NCI-H526 (cell line): ENCODE data around the gene APMAP.

Experiments used
- DNase-seq, 2 experiments: peaks; one replicate each; lab custom pipeline; 2025; lab: John Stamatoyannopoulos, UW

The APMAP gene

DNA sequence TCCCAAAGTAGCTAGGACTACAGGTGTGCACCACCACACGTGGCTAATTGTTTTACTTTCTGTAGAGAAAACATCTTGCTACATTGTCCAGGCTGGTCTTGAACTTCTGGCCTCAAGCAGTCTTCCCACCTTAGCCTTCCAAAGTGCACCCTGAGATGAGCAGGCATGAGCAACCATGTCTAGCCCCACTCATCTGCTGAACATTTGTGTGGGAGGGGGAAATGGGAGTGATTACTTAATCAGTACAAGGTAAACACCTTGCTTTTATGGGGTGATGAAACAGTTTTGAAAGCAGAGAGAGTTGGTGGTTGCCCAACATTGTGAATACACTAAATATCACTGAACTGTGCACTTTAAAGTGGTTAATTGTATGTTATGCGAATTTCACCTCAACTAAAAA, 5.3 kb downstream of the APMAP start:
- DNase-seq = no peak

DNA sequence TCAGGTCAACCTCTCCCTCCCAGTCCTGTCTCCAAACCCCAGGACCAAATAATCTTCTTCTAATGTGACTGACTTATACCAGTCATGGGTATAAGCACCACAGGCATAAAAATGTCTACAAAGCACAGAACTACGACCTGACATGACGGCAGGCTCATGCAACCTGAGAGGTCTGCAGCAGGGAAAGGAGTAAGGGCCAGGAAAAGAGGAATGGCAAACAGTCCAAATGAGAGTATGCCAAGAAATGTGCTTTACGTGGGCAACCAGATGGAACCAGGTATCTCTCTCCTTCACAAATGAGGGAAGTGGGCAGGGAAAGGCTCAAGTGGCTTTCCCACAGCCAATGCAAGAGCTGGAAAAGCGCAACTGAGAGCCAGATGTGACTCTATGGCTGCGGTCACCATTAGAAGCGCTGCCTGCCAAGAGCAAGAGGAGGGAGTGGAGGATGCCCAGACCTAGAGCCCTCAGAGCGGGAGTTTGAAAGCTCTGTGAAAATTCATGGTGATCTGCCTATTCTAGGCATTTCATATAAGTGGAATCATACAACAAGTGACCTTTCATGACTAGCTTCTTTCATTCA, 6.0 kb downstream of the APMAP start:
- no peak for DNase-seq

DNA sequence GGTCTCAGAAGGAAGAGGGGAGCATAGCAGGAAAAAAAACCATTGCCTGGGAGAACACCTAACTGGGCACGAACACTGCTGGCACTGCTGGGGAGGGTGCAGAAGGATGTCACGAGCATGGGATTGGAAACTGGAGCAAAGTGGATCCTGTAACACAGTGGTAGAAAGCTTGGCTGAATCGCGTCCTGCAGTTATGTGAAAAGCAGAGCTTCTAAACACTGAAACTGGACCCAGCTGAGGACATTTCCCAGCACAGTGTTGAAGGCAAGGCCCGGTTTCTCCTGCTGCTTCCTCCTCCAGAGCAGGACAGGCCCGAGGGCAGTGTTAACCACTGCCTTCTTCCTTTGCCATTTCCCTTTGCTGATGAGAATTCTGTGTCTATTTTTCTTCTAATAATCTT, 6.7 kb downstream of the APMAP start:
- DNase-seq = no peak

GRCh38 chr20:24984961-24985640, 7.5 kb downstream of the APMAP start:
- no peak for DNase-seq

GRCh38 chr20:24983896-24984295, 8.7 kb downstream of the APMAP start:
- no peak for DNase-seq

DNA sequence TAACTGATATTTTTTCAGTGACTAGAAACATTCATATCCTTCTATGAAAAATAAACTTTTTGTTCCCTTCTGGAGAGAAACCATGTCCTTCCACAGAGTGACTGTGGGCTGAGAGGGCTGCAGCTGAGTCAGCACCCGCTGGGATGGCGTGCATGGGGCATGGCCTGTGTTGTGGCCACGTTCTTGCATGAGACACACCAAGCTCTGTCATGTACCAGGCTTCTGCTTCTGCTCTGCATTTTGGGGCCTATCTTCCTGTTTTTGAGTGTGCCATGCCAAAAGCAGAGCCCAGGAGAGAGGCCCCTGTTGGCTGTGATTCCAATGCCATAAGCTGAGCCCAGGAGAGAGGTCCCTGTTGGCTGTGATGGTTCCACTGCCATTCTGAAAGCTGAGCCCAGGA, 10.8 kb downstream of the APMAP start:
- no peak for DNase-seq

- no peak for DNase-seq
Observed at GRCh38 chr20:24981282-24981681, 11.3 kb downstream of the APMAP start.

GRCh38 chr20:24980291-24981053, 12.1 kb downstream of the APMAP start:
- DNase-seq = no peak

GRCh38 chr20:24979036-24979960, 13.3 kb downstream of the APMAP start:
- DNase-seq = no peak

DNA sequence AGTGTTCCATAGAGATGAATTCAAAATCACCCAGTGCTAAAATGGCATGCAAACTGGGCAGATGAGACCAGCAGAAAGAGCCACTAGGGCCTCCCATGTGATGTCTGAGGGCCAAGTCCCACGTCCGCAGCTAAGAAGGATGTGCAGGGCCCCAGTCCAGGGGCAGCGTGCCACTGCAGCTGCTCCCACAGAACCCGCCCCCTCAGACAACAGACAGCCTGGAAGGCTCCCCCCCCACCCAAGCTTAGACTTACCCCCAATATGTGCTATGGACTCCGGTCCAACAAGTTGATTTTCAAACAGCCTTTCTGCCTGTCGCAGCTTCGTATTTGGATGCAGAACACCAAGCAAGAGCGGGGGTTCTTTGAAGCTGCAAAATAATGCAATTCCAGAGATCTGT, 14.0 kb downstream of the APMAP start:
- DNase-seq = no peak

- no peak for DNase-seq
Observed at GRCh38 chr20:24977797-24978196, 14.8 kb downstream of the APMAP start.

DNA sequence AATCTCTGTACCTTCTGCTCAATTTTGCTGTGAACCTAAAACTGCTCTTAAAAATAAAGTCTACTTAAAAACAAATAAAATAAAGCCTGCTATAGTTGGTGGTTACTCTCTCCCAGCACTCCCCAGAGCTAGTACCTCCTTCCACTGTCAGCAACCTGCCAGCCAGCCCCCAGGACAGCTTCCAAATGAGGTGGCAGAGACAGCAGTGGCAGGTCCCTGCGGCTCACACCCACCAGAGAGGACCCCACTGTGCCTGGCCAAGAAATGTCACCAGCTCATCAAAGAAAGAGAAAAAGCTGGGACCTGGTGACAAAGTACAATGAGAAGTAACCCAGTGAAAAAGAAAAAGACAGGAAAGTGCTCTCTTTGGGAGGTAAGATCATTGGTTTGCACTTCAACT, 15.2 kb downstream of the APMAP start:
- DNase-seq = no peak

GRCh38 chr20:24972341-24972740, 20.2 kb downstream of the APMAP start:
- no peak for DNase-seq

DNA sequence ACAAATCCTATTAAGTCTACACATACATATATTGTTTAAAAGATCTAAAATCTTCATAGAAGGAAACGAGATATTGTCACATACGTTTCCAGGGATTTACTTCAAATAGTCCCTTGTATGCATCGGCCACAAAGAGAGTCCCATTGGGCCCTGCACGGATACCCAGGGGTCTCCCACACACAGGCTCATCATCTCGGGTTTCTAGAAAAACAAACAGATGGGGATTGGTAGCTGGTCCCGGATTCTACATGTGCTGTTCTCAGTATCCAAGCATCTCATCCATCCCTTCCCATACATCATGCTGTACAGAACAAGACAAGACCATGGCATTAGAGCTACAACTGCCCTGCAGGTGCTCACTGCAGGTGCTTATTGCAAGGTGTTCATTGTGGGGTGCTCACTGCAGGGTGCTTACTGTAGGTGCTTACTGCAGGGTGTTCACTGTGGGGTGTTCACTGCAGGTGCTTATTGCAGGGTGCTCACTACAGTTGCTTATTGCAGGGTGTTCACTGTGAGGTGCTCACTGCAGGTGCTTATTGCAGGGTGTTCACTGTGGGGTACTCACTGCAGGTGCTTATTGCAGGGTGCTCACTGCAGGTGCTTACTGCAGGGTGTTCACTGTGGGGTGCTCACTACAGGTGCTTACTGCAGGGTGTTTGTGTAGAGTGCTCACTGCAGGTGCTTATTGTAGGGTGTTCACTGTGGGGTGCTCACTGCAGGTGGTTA, 21.0 kb downstream of the APMAP start:
- no peak for DNase-seq

- no peak for DNase-seq
Observed at GRCh38 chr20:24970754-24971153, 21.8 kb downstream of the APMAP start.

- DNase-seq = no peak
Observed at GRCh38 chr20:24970030-24970553, 22.5 kb downstream of the APMAP start.

DNA sequence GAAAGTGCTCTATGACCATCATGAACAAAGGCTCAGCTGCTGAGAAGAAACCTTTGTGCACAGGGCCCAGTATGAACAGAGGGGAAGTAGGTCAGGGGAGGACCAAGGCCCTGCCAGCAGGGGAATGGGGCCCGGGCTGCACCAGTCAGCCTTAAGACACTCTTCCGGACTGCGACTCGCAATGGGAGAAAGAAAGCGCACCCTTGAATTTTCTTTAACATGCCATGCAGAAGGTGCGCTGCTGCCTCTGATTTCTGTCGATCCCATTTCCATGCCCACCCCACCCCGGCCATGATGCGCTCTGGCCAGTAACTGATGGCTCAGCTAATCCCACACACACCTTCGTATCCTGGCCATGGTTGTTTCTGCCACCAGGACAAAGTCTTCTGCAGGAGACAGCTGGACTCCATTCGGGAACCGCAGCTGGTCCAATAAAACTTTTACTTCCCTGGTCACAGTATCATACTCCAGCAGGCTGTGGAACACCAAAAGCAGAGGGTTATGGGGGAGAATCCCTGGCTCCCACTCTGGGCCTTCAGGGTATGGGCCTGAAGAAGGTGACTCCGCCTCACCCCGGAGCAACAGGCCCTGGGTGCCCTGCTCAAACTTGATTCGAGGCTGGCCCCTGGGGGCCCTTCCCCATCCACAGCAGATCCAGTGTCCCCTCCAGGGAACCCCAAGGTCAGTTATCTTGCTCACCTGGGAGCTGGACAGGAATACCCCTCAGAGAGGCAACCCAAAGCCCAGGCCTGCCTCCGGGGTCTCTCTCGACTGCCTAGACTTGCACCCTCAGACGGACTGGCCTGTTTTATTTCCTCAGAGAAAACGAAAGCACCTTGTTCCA, 23.1 kb downstream of the APMAP start:
- DNase-seq = no peak

DNA sequence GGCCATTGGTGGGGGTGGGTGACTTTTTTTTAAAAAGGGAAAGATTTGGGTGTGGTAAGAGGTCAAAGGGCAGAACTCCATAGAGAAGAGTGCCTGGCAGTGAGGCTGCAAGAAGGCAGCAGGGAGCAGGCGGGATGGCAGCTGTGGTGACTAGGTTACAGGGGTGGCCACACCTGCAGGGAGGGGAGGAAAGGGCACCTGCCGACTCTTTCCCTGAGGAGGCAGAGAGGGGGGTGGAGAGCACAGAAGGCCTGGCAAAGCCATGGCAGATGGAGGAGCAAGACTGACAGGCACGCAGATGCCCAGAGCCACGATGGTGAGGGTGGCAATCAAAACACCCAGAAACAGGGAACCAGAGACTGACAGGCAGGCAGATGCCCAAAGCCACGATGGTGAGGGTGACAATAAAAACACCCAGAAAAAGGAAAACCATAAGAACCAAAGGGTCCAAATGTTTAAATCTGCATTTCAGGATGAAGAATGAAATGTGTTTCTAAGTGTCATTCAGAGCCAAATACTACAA, 24.2 kb downstream of the APMAP start:
- DNase-seq = no peak

DNA sequence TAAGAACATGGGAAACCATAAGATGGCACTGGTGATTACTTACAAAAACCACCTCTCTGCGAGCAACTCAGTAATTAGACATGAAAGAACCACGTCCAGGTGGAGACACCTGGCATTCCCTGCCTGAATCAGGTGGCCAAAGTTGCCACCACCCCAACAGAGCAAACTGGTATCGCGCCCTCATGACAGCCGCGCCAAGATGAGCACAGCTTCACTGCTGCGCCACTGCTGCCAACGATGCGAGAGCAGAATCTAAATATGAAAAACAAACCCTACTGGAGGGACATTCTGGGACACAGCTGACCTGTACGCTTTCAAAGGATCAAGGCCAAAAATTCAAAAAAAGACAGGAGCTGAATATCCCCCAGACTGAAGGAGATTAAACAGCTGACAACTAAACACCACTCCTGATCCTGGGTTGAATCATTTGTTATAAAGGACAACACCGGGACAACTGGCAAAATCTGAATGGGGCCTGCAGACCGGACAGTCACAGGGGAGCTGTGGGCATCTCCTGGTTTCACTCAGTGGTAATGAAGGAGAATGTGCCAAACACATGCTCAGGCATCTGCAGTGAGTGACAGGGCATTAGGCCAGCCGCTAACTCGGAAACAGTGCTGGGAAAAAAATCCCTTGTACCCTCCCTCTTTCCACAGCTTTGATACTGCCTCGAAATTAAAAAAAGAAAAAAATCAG, 26.1 kb downstream of the APMAP start:
- DNase-seq = no peak
